ENCODE data around the gene KIF21B.
"Not testable (repeated sequence)": the region's sequence is repeated elsewhere in the genome, so short reads cannot be mapped to it uniquely, and the experiment has no call there.

The KIF21B gene

DNA sequence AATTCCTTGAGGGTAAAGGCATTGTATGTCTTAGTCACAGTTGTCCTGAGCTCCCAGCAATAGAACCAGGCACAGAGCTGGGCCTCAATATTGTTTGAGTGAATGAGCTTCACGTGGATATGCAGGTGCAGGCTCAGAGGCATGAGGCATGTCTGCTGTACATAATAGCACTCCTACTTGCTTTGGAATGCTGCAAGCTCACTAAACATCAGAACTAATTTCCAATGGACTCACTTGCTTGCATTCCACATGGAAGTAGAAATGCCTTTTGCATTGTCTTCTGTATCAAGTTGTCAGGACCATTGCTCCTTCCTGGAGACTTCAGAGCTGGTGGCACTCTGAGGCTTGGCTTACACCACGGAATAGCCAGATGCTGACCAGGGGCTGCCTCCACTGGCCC is 91.7 kb downstream of the KIF21B start:
- no peaks in the 10 kb centered on the region for H3K36me3 Mint-ChIP-seq (ENCODE audit: low read depth)
- H3K4me3 Mint-ChIP-seq: no peak overlapping the region
- no peaks in the 10 kb centered on the region for H3K9me3 Mint-ChIP-seq
- TF ChIP-seq, protein P1, sequence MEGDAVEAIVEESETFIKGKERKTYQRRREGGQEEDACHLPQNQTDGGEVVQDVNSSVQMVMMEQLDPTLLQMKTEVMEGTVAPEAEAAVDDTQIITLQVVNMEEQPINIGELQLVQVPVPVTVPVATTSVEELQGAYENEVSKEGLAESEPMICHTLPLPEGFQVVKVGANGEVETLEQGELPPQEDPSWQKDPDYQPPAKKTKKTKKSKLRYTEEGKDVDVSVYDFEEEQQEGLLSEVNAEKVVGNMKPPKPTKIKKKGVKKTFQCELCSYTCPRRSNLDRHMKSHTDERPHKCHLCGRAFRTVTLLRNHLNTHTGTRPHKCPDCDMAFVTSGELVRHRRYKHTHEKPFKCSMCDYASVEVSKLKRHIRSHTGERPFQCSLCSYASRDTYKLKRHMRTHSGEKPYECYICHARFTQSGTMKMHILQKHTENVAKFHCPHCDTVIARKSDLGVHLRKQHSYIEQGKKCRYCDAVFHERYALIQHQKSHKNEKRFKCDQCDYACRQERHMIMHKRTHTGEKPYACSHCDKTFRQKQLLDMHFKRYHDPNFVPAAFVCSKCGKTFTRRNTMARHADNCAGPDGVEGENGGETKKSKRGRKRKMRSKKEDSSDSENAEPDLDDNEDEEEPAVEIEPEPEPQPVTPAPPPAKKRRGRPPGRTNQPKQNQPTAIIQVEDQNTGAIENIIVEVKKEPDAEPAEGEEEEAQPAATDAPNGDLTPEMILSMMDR (IDR thresholded peaks at IDR 0.05): no peak
- DNase-seq: no peak
- no peak overlapping the region for H3K27ac Mint-ChIP-seq
- no peaks in the 10 kb centered on the region for H3K4me1 Mint-ChIP-seq
- peaks cover 18% of the 10 kb centered on the region for H3K27me3 Mint-ChIP-seq (ENCODE audit: low read depth, poor library complexity)

DNA sequence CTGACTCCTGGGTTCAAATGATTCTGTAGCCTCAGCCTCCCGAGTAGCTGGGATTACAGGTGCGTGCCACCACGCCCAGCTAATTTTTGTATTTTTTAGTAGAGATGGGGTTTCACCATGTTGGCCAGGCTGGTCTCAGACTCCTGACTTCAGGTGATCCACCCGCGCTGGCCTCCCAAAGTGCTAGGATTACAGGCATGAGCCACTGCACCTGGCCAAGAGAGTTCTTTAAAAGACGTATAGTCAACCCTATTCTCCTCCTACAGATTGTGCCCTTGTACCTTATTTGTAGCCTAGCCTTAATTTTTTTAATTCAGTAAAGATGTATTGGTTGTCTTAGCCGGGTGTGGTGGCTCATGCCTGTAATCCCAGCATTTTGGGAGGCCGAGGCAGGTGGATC is 93.2 kb downstream of the KIF21B start:
- H3K27me3 Mint-ChIP-seq (ENCODE audit: low read depth, poor library complexity): peaks cover 18% of the 10 kb centered on the region
- not testable (repeated sequence) for H3K36me3 Mint-ChIP-seq (ENCODE audit: low read depth); H3K4me3 Mint-ChIP-seq; H3K9me3 Mint-ChIP-seq; H3K4me1 Mint-ChIP-seq; DNase-seq; H3K27ac Mint-ChIP-seq

DNA sequence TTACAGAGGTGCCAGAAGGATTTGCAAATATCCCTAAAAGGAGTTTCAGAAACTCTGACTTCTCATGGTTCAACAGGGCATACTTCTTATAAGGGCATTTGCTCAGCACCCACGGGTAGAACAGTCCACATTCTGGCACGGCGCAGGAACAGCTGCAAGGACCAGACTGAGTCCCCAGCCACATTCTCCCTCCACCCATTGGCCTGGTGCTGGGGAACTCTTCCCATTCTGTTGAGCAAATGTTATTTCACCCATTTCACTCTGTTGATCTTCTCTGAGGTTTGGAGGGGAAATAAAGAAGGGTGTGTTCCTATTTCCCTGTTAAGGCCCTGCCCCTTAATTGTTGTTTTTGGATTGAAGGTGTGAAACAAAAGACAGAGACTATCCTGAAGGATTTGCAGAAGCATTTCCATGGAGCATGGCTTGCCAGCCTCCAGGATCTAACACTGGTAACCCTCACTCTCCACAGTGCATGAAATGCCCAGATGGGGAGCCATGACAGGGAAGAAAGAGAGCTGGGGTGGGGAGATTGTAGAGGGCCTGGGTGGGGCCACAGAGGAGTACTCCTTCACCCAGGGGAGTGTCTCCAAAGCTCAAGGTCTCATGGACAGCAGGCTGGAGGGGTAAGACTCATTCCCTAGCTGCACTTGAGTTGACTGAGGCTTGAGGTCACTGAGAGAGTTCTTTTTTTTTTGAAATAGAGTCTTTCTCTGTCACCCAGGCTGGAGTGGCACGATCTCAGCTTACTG is 93.8 kb downstream of the KIF21B start:
- Mint-ChIP-seq H3K4me1 (no peaks in the 10 kb centered on the region), H3K27me3 (ENCODE audit: low read depth, poor library complexity) (peaks cover 14% of the 10 kb centered on the region), H3K9me3 (no peaks in the 10 kb centered on the region), H3K27ac (no peak overlapping the region), H3K4me3 (no peak overlapping the region), H3K36me3 (ENCODE audit: low read depth) (no peaks in the 10 kb centered on the region)
- DNase-seq: no peak
- TF ChIP-seq, protein P1 (IDR thresholded peaks at IDR 0.05): no peak

DNA sequence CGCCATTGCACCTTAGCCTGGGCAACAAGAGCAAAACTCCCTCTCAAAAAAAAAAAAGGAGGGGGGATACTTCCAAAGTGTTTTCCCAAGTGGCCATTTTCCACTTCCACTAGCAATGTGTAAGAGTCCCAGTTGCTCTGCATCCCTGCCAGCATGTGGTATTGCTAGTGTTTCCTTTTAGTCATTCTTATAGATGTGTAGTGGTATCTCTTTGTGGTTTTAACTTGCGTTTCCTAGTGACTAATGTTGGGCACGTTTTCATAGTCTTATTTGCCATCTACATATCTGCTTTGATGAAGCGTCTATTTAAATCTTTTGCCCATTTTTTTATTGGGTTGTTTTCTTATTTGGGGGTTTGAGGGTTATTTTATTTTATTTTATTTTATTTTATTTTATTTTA is 97.7 kb downstream of the KIF21B start:
- TF ChIP-seq, protein P1 (IDR thresholded peaks at IDR 0.05): no peak
- DNase-seq: no peak
- Mint-ChIP-seq H3K36me3 (ENCODE audit: low read depth) (no peaks in the 10 kb centered on the region), H3K4me3 (no peak overlapping the region), H3K4me1 (no peaks in the 10 kb centered on the region), H3K9me3 (no peaks in the 10 kb centered on the region), H3K27ac (no peak overlapping the region), H3K27me3 (ENCODE audit: low read depth, poor library complexity) (peaks cover 13% of the 10 kb centered on the region)

DNA sequence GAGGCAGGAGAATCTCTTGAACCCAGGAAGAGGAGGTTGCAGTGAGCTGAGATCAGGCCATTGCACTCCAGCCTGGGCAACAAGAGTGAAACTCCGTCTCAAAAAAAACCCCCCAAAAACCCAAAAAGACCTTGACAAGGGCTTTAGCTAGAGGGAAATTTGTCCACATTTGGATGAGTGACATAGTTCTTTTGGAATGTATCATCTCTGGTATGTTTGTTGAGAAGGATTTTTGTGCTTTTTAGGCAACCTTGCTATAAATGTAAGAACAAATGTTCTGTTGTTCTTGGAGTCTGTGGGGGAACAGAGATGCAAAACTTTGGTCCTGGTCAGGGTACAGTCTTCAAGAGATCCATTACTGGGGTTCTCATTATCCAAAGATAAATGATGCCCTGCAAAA is 99.9 kb downstream of the KIF21B start:
- Mint-ChIP-seq H3K4me1 (no peaks in the 10 kb centered on the region), H3K27ac (no peak overlapping the region), H3K27me3 (ENCODE audit: low read depth, poor library complexity) (peaks cover 13% of the 10 kb centered on the region), H3K36me3 (ENCODE audit: low read depth) (no peaks in the 10 kb centered on the region), H3K9me3 (no peaks in the 10 kb centered on the region), H3K4me3 (no peak overlapping the region)
- DNase-seq: no peak
- TF ChIP-seq, protein P1 (IDR thresholded peaks at IDR 0.05): no peak

DNA sequence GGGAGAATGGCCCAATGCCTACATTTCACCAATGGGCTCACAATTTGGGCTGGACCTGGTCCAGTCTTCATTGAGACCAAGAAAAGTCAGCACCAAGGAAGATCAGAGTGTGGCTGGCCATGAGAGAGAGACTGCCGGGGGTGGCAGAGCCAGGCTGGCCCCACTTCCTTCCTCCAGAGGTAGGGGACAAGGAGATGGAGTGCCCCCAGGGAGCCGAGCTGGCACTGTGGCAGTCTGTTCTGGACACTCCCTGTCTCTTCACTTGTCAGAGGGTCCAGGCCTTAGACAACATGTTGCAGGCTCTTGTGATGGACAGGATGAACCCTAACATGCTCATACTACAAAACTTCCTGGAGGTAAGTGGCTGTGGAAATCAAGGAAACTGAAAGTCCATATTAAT is 101.1 kb downstream of the KIF21B start:
- no peak for DNase-seq
- Mint-ChIP-seq H3K27ac (no peak overlapping the region), H3K36me3 (ENCODE audit: low read depth) (no peaks in the 10 kb centered on the region), H3K9me3 (no peaks in the 10 kb centered on the region), H3K4me3 (no peak overlapping the region), H3K27me3 (ENCODE audit: low read depth, poor library complexity) (peaks cover 13% of the 10 kb centered on the region), H3K4me1 (no peaks in the 10 kb centered on the region)
- TF ChIP-seq, protein P1 (IDR thresholded peaks at IDR 0.05): no peak
